GM12872 (cell line): ENCODE results near the gene NT5C.

ENCODE experiments used
- TF ChIP-seq, protein P1 (sequence below): IDR thresholded peaks from 3 replicates; pipeline ENCODE4 v1.5.1; 2011; ENCODE audit warnings: low read depth, mild to moderate bottlenecking, low read length, moderate library complexity; ENCODE audit not compliant: insufficient read depth

The NT5C gene

DNA sequence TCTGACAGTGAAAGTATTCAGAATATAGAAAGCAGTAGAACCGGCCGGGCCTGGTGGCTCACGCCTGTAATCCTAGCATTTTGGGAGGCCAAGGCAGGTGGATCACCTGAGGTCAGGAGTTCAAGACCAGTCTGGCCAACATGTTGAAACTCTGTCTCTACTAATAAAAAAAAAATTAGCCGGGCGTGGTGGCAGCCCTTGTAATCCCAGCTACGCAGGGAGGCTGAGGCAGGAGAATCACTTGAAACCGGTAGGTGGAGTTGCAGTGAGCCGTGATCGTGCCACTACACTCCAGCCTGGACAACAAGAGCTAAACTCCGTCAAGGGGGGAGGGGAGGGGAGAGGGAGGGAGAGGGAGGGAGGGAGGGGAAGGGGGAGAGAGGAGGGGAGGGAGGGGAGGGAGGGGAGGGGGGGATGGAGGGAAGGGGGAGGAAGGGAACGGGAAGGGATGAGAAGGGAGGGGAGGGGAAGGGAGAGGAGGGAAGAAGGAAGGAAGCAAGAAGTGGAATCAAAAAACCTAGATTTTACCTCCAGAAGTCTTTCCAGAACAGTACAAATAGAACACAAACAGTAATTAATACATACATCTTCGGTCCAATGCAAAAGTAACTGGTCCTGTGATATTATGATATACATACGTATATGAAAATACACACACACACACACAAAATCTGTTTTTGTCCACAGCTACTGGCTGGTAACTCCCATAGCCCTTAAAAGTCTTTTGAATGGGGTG lies 10.9 kb upstream of the NT5C start:
- TF ChIP-seq, protein P1, sequence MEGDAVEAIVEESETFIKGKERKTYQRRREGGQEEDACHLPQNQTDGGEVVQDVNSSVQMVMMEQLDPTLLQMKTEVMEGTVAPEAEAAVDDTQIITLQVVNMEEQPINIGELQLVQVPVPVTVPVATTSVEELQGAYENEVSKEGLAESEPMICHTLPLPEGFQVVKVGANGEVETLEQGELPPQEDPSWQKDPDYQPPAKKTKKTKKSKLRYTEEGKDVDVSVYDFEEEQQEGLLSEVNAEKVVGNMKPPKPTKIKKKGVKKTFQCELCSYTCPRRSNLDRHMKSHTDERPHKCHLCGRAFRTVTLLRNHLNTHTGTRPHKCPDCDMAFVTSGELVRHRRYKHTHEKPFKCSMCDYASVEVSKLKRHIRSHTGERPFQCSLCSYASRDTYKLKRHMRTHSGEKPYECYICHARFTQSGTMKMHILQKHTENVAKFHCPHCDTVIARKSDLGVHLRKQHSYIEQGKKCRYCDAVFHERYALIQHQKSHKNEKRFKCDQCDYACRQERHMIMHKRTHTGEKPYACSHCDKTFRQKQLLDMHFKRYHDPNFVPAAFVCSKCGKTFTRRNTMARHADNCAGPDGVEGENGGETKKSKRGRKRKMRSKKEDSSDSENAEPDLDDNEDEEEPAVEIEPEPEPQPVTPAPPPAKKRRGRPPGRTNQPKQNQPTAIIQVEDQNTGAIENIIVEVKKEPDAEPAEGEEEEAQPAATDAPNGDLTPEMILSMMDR: no peak

DNA sequence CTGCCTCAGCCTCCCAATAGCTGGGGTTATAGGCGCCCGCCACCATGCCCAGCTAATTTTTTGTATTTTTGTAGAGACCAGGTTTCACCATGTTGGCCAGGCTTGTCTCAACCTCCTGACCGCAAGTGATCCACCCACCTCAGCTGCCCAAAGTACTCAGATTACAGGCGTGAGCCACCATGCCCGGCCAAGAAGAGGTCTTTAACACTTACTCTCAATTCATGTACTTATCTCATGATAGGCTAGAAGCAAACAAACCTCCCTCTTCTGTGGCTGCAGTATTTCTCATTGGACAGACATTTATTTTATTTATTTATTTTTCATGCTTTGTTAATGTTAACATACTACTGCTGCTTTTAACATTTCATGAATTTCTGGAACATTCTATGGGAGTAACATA lies 7.0 kb upstream of the NT5C start:
- TF ChIP-seq, protein P1: no peak

DNA sequence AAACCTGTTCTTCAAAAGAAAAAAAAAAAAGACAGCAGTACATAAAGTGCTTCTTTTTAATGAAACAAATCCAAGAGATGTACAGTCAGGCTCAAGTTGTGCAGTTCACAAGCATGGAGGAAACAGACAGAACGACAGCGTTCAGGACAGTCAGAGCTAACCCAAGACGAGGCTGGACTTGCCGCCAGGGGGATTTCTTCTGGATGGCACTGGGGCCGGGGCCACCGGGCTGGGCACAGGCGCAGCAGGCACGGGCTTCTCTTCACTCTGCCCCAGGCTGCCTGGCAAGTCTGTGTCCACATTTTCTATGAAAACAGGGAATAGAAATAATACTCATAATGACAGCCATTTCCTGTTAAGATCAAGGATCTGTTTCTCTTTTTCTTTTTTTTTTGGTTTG lies 4.4 kb upstream of the NT5C start:
- TF ChIP-seq, protein P1: no peak

DNA sequence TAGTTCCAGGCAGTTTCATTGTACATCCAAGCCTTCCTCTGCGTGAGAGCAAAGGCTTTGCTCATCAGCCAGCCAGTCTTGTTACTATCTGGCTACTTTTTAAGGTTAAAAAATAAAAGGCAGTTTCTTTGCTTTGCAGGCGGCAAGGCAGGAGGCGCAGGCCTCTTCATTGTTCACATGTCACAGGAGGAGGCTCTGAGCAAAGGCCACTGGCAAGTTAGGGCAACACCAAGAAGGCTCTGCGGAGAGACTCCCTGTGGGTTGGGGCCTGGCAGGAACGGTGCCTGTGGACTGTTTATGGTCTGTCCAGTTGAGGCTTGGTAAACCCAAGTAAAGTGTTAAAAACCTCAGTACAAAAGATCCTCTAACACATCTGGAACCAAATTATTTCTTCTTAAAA lies 3.9 kb upstream of the NT5C start:
- TF ChIP-seq, protein P1: no peak

DNA sequence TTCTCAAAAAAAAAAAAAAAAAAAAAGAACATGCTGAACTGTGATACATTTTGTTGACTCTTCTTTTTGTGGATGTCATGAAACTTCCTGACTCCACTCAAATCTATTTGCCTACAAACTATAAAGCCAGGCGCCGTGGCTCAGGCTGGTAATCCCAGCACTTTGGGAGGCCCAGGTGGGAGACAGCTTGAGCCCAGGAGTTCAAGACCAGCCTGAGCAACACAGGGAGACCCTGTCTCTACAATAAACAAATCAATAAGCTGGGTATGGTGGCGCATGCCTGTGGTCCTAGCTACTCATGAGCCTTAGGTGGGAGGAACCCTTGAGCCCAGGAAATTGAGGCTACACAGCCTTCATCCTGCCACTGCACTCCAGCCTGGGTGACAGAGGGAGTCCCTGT lies 1.5 kb upstream of the NT5C start:
- TF ChIP-seq, protein P1: no peak

DNA sequence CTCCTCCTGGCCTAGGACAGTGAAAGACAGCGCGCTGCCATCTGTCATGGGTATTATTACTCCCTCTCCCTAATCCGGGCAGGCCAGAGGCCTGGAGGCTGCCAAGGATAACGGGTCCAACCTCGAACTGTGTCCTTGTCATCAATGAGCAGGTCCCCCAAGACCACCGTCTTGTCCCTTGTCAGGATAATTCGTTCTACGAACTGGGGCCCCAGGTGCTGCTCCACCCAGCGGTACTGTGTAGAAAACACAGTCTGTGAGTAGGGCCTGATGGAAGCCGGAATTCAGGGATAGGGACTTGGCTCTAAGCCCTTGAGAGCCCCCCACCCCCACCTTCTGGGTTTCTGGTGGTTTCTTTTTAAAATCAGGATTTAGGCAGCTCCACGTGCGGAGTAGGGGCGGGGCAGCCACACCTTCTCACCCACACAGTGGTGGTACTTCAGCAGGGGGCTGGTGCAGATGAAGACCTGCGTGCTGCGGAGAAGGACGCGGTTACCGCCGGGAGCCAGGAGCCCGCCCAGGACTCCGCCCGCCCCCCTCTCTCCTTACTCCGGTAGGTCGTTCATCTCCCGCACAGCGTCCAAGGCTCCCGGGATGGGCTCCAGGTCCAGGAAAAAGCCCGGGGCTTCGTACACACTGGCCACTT lies 787 bp downstream of the NT5C start:
- TF ChIP-seq, protein P1: peak; percentile 66

DNA sequence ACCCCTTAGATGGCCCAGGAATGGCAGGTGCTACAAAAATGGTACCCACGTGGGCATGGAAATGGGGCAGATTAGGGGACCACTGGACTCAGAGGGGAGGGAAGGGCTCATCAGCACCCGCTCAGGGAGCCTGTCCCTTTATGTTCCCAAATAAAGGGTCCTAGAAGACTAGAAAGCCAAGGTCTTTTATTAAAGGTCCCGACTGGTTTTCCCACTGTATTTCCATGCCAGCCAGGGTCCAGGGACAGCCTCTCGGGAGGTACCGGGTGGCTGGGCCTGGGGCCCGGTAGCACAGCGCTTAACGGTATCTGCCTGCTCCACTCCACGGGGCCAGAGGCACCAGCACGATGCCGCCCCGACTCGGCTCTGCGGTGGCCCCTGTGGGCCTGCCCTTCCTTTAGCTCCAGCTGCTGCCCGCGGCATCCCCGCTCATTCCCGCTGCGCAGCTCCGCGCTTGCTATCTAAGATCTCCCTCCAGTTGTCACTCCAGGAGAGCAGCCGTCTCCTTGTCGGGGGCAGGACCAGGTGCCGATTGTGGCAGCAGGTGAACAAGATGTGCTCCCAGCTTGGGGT lies 1.4 kb downstream of the NT5C start:
- TF ChIP-seq, protein P1: no peak
